Measurements from ENCODE around the gene ENAM. TPM values are rescaled to one million over a fixed set of nuclear protein-coding genes. Genes with fewer than 3 reads are reported as not detected.
"Not testable (repeated sequence)": the region's sequence is repeated elsewhere in the genome, so short reads cannot be mapped to it uniquely, and the experiment has no call there.

ENAM gene
- total RNA-seq, 3 donors from 2014 or later = not detected

DNA sequence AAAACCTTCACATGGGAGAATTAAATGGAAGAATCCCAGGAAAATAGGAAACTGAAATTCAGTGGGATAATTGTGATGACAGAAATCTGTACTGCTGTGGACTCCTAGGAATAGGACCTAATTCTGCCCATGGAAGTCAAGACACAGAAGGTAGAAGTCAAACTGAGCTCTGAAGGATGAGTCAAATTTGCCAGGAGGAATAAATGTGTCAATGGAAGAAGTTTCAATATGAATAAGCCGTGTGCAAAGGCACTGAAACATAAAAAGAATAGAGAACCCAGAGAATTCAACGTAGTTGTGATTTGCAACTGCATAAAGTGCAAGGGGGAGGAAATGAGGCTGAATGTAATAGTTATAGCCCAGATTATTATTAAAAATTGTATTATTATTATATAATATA lies 11.6 kb downstream of the ENAM start:
- DNase-seq = no peak

DNA sequence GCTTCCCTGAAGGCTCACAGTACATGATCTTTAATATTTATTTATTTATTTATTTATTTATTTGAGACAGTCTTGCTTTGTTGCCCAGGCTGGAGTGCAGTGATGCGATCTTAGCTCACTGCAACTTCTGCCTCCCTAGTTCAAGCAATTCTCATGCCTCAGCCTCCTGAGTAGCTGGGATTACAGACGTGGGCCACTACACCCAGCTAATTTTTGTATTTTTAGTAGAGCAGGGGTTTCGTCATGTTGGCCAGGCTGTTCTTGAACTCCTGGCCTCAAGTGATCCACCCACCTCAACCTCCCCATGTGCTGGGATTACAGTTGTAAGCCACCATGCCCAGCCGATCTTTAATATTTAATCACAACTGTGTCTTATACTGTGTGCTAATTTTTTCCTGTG lies 22.2 kb downstream of the ENAM start:
- DNase-seq; H3K9me3 ChIP-seq; ATAC-seq; H3K4me3 ChIP-seq; H3K36me3 ChIP-seq (ENCODE audit: low read depth); H3K4me1 ChIP-seq (ENCODE audit: low read depth): not testable (repeated sequence)
- intact Hi-C loops (cut with DNase I, micrococcal nuclease) = loop anchor here in 1 of 2 donors (10.0 kb wide), 1 partner anchor 364 kb away; no protein-coding TSS in a partner anchor

More for the DNA sequence above, 11.6 kb downstream of the ENAM start:
- Histone ChIP-seq H3K9me3 (no peaks in the 10 kb centered on the region), H3K36me3 (ENCODE audit: low read depth) (no peaks in the 10 kb centered on the region), H3K4me1 (ENCODE audit: low read depth) (no peaks in the 10 kb centered on the region), H3K4me3 (no peak overlapping the region)
- intact Hi-C loops (cut with DNase I, micrococcal nuclease) = no loop called here
- no peak for ATAC-seq
- TF ChIP-seq, protein P1, sequence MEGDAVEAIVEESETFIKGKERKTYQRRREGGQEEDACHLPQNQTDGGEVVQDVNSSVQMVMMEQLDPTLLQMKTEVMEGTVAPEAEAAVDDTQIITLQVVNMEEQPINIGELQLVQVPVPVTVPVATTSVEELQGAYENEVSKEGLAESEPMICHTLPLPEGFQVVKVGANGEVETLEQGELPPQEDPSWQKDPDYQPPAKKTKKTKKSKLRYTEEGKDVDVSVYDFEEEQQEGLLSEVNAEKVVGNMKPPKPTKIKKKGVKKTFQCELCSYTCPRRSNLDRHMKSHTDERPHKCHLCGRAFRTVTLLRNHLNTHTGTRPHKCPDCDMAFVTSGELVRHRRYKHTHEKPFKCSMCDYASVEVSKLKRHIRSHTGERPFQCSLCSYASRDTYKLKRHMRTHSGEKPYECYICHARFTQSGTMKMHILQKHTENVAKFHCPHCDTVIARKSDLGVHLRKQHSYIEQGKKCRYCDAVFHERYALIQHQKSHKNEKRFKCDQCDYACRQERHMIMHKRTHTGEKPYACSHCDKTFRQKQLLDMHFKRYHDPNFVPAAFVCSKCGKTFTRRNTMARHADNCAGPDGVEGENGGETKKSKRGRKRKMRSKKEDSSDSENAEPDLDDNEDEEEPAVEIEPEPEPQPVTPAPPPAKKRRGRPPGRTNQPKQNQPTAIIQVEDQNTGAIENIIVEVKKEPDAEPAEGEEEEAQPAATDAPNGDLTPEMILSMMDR (IDR thresholded peaks at IDR 0.05) = no peak

DNA sequence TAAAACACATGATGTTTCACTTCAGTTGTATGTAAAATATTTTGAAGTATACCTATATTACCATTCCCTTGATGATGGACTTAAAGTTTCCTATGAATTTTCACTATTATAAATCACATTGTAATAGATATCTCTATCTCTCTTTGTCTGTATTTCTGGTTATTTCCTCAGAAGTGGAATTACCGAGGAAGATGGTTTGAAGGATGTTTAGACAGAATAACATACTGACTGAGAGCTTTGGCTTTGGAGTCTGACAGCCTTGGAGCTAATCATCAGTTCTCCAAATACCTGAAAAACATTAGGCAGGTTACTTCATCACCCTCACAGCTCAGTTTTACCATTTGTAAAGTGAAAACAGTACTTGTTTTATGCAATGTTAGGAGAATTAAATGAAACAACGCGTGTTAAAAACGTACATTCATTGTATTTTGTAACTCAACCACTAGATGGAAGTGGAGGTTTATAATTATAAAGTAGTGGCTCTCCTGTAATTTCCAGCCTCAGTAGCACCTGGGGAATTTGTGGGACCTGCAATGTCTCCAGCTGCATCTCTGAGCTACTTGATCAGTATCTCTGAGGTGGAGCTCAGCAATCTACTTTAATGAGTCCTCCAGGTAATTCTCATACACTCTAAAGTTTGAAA lies 23.4 kb downstream of the ENAM start:
- TF ChIP-seq, protein P1 (IDR thresholded peaks at IDR 0.05) = no peak
- ATAC-seq = peak; percentile 44
- H3K36me3 ChIP-seq (ENCODE audit: low read depth) = no peaks in the 10 kb centered on the region
- intact Hi-C loops (cut with DNase I, micrococcal nuclease) = loop anchor here in 1 of 2 donors (10.0 kb wide), 1 partner anchor 363 kb away; no protein-coding TSS in a partner anchor
- no peak overlapping the region for H3K4me3 ChIP-seq
- H3K4me1 ChIP-seq (ENCODE audit: low read depth) = no peaks in the 10 kb centered on the region
- H3K9me3 ChIP-seq = no peaks in the 10 kb centered on the region
- no peak for DNase-seq

DNA sequence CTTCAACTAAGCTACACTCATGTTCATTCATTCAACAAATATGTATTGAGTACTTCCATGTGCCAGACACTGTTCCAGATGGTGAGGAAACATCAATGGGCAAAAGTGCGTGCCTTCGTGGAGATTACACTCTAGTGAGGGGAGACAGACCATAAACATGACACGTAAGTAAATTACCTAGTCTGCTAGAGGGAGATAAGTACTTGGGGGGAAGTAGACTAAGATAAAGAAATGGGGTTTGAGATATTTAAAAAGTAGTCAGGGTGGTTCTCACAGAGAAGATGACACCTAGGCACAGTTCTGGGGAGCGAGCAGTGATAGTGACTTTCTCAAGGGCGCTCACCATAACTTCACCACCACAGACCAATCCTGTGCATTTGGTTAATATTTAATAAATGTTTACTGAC lies 26.1 kb downstream of the ENAM start:
- H3K4me1 ChIP-seq (ENCODE audit: low read depth) = no peaks in the 10 kb centered on the region
- H3K9me3 ChIP-seq = no peaks in the 10 kb centered on the region
- no peak overlapping the region for H3K4me3 ChIP-seq
- ATAC-seq (no peak), DNase-seq (no peak)
- intact Hi-C loops (cut with DNase I, micrococcal nuclease) = loop anchor here in 1 of 2 donors (10.0 kb wide), 1 partner anchor 360 kb away; no protein-coding TSS in a partner anchor
- no peaks in the 10 kb centered on the region for H3K36me3 ChIP-seq (ENCODE audit: low read depth)
- TF ChIP-seq, protein P1 (IDR thresholded peaks at IDR 0.05) = no peak

DNA sequence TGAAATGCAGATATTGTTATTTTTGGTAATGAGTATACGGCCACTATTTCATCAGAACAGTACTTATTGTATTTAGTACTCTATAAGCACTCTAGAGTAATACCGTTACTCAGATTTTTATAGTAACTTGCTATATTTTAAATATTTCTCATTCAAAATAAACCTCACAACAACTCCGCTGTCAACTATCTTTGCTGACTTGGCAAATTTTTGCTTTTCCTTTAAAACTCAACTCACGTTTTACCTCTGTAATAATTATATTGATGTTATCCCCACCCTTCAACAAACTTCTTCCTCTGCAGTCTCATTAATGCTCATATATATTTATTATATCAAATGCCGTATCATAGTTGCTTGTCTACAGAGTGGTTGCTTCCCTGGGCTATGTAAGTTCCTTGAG lies 28.8 kb downstream of the ENAM start:
- Histone ChIP-seq H3K4me3 (no peak overlapping the region), H3K4me1 (ENCODE audit: low read depth) (no peaks in the 10 kb centered on the region), H3K9me3 (no peaks in the 10 kb centered on the region), H3K36me3 (ENCODE audit: low read depth) (no peaks in the 10 kb centered on the region)
- DNase-seq = no peak
- TF ChIP-seq, protein P1 (IDR thresholded peaks at IDR 0.05) = no peak
- ATAC-seq = no peak
- intact Hi-C loops (cut with DNase I, micrococcal nuclease) = loop anchor here in 1 of 2 donors (10.0 kb wide), 1 partner anchor 357 kb away; no protein-coding TSS in a partner anchor

DNA sequence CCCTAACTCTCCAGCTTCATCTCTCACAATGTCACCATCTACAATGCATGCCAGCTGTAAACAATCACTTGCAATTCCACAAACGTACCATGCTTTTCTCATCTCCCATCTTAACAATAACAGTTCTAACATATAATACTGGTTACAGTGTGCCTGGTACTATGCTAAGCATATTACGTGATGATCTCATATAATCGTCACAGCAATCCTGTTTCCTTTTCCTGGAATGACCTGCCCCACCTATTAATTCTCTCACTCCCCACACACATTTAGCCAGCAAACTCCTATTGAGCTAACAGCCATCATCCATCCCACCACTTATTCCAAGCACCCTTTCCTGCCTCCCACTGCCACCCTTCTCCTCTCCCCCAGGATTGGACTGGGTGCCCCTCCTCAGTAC lies 29.9 kb downstream of the ENAM start:
- TF ChIP-seq, protein P1 (IDR thresholded peaks at IDR 0.05) = no peak
- intact Hi-C loops (cut with DNase I, micrococcal nuclease) = loop anchor here in 1 of 2 donors (10.0 kb wide), 1 partner anchor 356 kb away; no protein-coding TSS in a partner anchor
- Histone ChIP-seq H3K4me1 (ENCODE audit: low read depth) (no peaks in the 10 kb centered on the region), H3K9me3 (no peaks in the 10 kb centered on the region), H3K36me3 (ENCODE audit: low read depth) (no peaks in the 10 kb centered on the region), H3K4me3 (no peak overlapping the region)
- DNase-seq = no peak
- ATAC-seq = no peak
